Activated CD8-positive, alpha-beta T cell treated with anti-CD3 and anti-CD28 coated beads for 36 hours (primary cell): Measurements from ENCODE around the gene STKLD1. TPM values are rescaled to one million over a fixed set of nuclear protein-coding genes. Genes with fewer than 3 reads are reported as not detected.
A peak's percentile ranks its signal among the peaks of the same experiment; 100 is the strongest.

Experiments used
- ATAC-seq: fragments of 200-7000 bp; cut with Tn5 transposase; one replicate; pipeline ENCODE4 v1.10.0; 2021; ENCODE audit warnings: mild to moderate bottlenecking, moderate library complexity
- CTCF ChIA-PET: fragments of 350-600 bp; sonication (Branson Sonifier 250); formaldehyde crosslinking; loops from one replicate; lab custom pipeline; 2021; ENCODE audit warnings: antibody characterized with exemption; lab: Charles Lee
- POLR2A ChIA-PET: fragments of 350-600 bp; sonication (Branson Sonifier 250); formaldehyde crosslinking; loops from one replicate; lab custom pipeline; 2021; ENCODE audit warnings: antibody characterized with exemption; lab: Charles Lee
- DNase-seq: peaks from one replicate; pipeline ENCODE4 v3.0.0-alpha.2; 2020
- H3K27ac Mint-ChIP-seq: one replicate; pipeline ENCODE4 v1.8.0; 2021; ENCODE audit warnings: mild to moderate bottlenecking, mixed read lengths
- H3K27me3 Mint-ChIP-seq: one replicate; pipeline ENCODE4 v1.8.0; 2021; ENCODE audit warnings: mixed read lengths
- H3K36me3 Mint-ChIP-seq: one replicate; pipeline ENCODE4 v1.8.0; 2021; ENCODE audit warnings: low read depth, mixed read lengths
- H3K4me1 Mint-ChIP-seq: one replicate; pipeline ENCODE4 v1.8.0; 2021; ENCODE audit warnings: low read depth, mixed read lengths
- H3K4me3 Mint-ChIP-seq: one replicate; pipeline ENCODE4 v1.8.0; 2021; ENCODE audit warnings: mild to moderate bottlenecking, moderate library complexity, mixed read lengths
- H3K9me3 Mint-ChIP-seq: one replicate; pipeline ENCODE4 v1.8.0; 2021; ENCODE audit warnings: mixed read lengths
- CTCF ChIP-seq: fragments of 200-600 bp; IDR thresholded peaks from one replicate; pipeline ENCODE4 v1.8.0; 2022; ENCODE audit warnings: antibody characterized with exemption, mild to moderate bottlenecking
- intact Hi-C: fragments of 100-400 bp; cut with micrococcal nuclease; formaldehyde crosslinking; loops from one replicate; pipeline ENCODE4 v1.10.0; 2022
- total RNA-seq, 2 experiments: library from RNA; stranded (reverse); gene quantifications; one replicate each; pipeline ENCODE4 v1.2.3, GENCODE V29; 2021

Gene STKLD1
- total RNA-seq, 2 experiments from 2014 or later = 0.45 to 0.52 TPM

GRCh38 chr9:133340256-133340655 is 35.9 kb upstream of the STKLD1 start:
- no peaks in the 10 kb centered on the region for H3K9me3 Mint-ChIP-seq
- ATAC-seq (no peak), DNase-seq (no peak)
- no peak overlapping the region for H3K4me3 Mint-ChIP-seq
- peaks cover 58% of the 10 kb centered on the region for H3K36me3 Mint-ChIP-seq
- intact Hi-C loops = no loop called here
- H3K27ac Mint-ChIP-seq = peak overlapping the region; percentile 78
- POLR2A ChIA-PET = interaction anchor here (24.9 kb wide), 1 partner anchor 21 kb away, joined by 872 read pairs; the partner anchor contains the start of genes MED22, RPL7A, SURF1 and SURF2
- CTCF ChIA-PET = interaction anchor here (0.7 to 1.9 kb wide), 7 partner anchors 8 to 140 kb away, joined by 3 to 7 read pairs (median 3); partner anchors contain the start of genes MED22 and RPL7A
- TF ChIP-seq CTCF = no peak
- no peaks in the 10 kb centered on the region for H3K27me3 Mint-ChIP-seq
- peaks cover 37% of the 10 kb centered on the region for H3K4me1 Mint-ChIP-seq

- H3K4me3 Mint-ChIP-seq = no peak overlapping the region
- no peak for DNase-seq
- TF ChIP-seq CTCF = no peak
- ATAC-seq = no peak
- intact Hi-C loops = no loop called here
- H3K36me3 Mint-ChIP-seq = peaks cover 57% of the 10 kb centered on the region
- H3K9me3 Mint-ChIP-seq = no peaks in the 10 kb centered on the region
- CTCF ChIA-PET = interaction anchor here (0.9 to 1.9 kb wide), 4 partner anchors 10 to 155 kb away, joined by 3 to 7 read pairs (median 4); no protein-coding TSS in a partner anchor
- H3K27me3 Mint-ChIP-seq = no peaks in the 10 kb centered on the region
- peaks cover 36% of the 10 kb centered on the region for H3K4me1 Mint-ChIP-seq
- POLR2A ChIA-PET = interaction anchor here (24.9 kb wide), 1 partner anchor 21 kb away, joined by 872 read pairs; the partner anchor contains the start of genes MED22, RPL7A, SURF1 and SURF2
- peak overlapping the region; percentile 78 for H3K27ac Mint-ChIP-seq
Measured at GRCh38 chr9:133340916-133341315, 35.2 kb upstream of the STKLD1 start.

GRCh38 chr9:133341369-133342068 is 34.6 kb upstream of the STKLD1 start:
- Mint-ChIP-seq H3K27me3 (no peaks in the 10 kb centered on the region), H3K4me1 (peaks cover 34% of the 10 kb centered on the region), H3K27ac (peak overlapping the region; percentile 34), H3K9me3 (no peaks in the 10 kb centered on the region), H3K36me3 (peaks cover 57% of the 10 kb centered on the region), H3K4me3 (no peak overlapping the region)
- ChIA-PET POLR2A (interaction anchor here (1.1 to 24.9 kb wide), 3 partner anchors 20 to 118 kb away, joined by 4 to 872 read pairs (median 4); partner anchors contain the start of genes CACFD1, MED22, RPL7A and SURF1), CTCF (interaction anchor here (1.0 to 2.8 kb wide), 4 partner anchors 9 to 155 kb away, joined by 4 to 9 read pairs (median 4); no protein-coding TSS in a partner anchor)
- TF ChIP-seq CTCF = no peak
- intact Hi-C loops = no loop called here
- no peak for DNase-seq
- ATAC-seq = no peak

GRCh38 chr9:133342069-133342406 is 34.1 kb upstream of the STKLD1 start:
- Mint-ChIP-seq H3K27me3 (no peaks in the 10 kb centered on the region), H3K36me3 (peaks cover 57% of the 10 kb centered on the region), H3K27ac (peak overlapping the region; percentile 34), H3K4me3 (no peak overlapping the region), H3K4me1 (peaks cover 39% of the 10 kb centered on the region), H3K9me3 (no peaks in the 10 kb centered on the region)
- ChIA-PET POLR2A (interaction anchor here (1.1 to 24.9 kb wide), 3 partner anchors 19 to 118 kb away, joined by 4 to 872 read pairs (median 4); partner anchors contain the start of genes CACFD1, MED22, RPL7A and SURF1), CTCF (interaction anchor here (1.0 to 2.8 kb wide), 5 partner anchors 9 to 156 kb away, joined by 4 to 9 read pairs (median 5); partner anchors contain the start of genes SURF1 and SURF2)
- intact Hi-C loops = no loop called here
- ATAC-seq (no peak), DNase-seq (no peak)
- no peak for TF ChIP-seq CTCF
